Testis (tissue), 2 donors: ENCODE measurements around the gene MYO5B.

Experiments used
- POLR2A ChIP-seq: fragments of 450-650 bp; IDR thresholded peaks from one replicate; pipeline ENCODE4 v1.6.1; 2017; ENCODE audit warnings: antibody characterized with exemption, mild to moderate bottlenecking, moderate library complexity
- TF ChIP-seq, protein P1 (sequence below), 3 experiments: fragments of 450-650 bp in 2 of 3; fragments of 200-600 bp in 1 of 3; sonication (generic) in 1 of 3; IDR thresholded peaks; one replicate each; pipeline ENCODE4 v1.5.1; 2016 to 2019; ENCODE audit warnings: antibody characterized with exemption in 3 of 3, mild to moderate bottlenecking in 2 of 3, moderate library complexity in 1 of 3

DNA sequence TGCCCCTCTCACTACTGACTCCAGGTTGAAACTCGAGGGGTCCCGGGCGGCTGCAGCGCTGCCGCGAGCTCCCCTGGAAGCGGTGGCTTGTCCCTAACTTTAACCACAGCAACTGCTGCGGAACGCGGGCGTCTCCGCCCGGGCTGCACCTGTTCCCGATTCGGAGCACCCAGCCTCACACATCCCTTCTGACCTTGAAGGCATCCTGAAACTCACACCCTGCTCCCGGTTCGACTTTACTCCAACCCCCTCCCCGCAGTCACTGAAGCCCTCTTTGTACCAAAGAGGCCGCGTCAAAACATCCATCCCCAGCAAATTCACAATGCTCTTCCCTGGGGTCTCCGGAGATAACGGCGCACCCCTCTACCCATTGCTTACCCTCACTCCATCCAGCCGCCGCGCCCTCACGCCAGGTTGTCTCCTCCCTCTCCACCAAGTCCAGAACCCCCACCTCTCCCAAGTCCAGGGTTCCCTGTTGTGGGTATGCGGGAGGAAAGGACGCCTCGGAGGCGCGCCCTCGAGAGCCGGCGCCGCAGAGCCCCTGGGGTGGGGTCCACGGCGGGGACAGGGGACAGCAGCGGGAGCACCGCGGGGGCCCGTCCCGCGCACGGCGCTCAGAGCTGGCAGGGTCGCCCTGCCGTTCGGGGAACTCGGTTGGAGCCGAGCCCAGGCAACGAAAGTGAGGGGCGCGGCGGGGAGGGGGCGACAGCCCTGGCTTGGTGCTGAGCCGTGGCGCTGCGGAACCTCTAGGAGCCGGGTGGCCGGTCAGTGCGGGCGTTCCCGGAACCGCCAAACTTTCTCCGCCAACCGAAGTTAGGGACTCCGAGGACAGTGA, 934 bp downstream of the MYO5B start:
- no peak for TF ChIP-seq POLR2A
- TF ChIP-seq, protein P1, sequence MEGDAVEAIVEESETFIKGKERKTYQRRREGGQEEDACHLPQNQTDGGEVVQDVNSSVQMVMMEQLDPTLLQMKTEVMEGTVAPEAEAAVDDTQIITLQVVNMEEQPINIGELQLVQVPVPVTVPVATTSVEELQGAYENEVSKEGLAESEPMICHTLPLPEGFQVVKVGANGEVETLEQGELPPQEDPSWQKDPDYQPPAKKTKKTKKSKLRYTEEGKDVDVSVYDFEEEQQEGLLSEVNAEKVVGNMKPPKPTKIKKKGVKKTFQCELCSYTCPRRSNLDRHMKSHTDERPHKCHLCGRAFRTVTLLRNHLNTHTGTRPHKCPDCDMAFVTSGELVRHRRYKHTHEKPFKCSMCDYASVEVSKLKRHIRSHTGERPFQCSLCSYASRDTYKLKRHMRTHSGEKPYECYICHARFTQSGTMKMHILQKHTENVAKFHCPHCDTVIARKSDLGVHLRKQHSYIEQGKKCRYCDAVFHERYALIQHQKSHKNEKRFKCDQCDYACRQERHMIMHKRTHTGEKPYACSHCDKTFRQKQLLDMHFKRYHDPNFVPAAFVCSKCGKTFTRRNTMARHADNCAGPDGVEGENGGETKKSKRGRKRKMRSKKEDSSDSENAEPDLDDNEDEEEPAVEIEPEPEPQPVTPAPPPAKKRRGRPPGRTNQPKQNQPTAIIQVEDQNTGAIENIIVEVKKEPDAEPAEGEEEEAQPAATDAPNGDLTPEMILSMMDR (IDR thresholded peaks at IDR 0.05), result no peak
